HCT116 (cell line): ENCODE measurements around the gene ARHGEF38. TPM values are rescaled to one million over a fixed set of nuclear protein-coding genes. Genes with fewer than 3 reads are reported as not detected.
"Not testable (repeated sequence)": the region's sequence is repeated elsewhere in the genome, so short reads cannot be mapped to it uniquely, and the experiment has no call there.

ENCODE experiments used
- ATAC-seq: fragments of 200-7000 bp; cut with Tn5 transposase; 2 replicates; pipeline ENCODE4 v1.9.1; 2020; ENCODE audit warnings: mild to moderate bottlenecking, moderate library complexity
- BruUV-seq: library from RNA; stranded (reverse); fragments of 400-500 nt; replicated peaks from 2 replicates; lab custom pipeline; 2021; lab: Mats Ljungman, UMichigan
- CTCF ChIA-PET: fragments of 300-600 bp; sonication (Branson Sonifier 250); formaldehyde crosslinking; loops from one replicate; lab custom pipeline; 2021; ENCODE audit warnings: antibody characterized with exemption; lab: Charles Lee
- POLR2A ChIA-PET: fragments of 300-600, 350-600 bp; sonication (Branson Sonifier 250); formaldehyde crosslinking; loops from one replicate; lab custom pipeline; 2021; ENCODE audit warnings: antibody characterized with exemption; lab: Charles Lee
- RAD21 ChIA-PET, 2 experiments: fragments of 300-600 bp; sonication (Branson Sonifier 250); formaldehyde crosslinking; loops; one replicate each; lab custom pipeline; 2023; ENCODE audit warnings: low total read pairs in 2 of 2; ENCODE audit not compliant: uncharacterized antibody in 2 of 2, unreplicated experiment in 2 of 2, low non-redundant PET in 1 of 2; lab: Charles Lee
- DNase-seq: peaks from one replicate; pipeline ENCODE4 v3.0.0-alpha.2; 2010; ENCODE audit warnings: low read depth, low spot score
- H2AFZ ChIP-seq: fragments of 200-600 bp; shearing (Covaris generic), sonication (generic); 2 replicates; pipeline ENCODE4 v1.6.1; 2017; ENCODE audit warnings: low read depth, mixed run types, mixed read lengths, antibody characterized with exemption, low read length; ENCODE audit not compliant: poor library complexity, severe bottlenecking
- H3K27ac ChIP-seq: 2 replicates; pipeline ENCODE4 v1.5.1; 2012; ENCODE audit warnings: low read depth, low read length
- H3K27me3 ChIP-seq: fragments of 200-600 bp; sonication (generic); 2 replicates; pipeline ENCODE4 v1.6.1; 2016; ENCODE audit warnings: mixed run types, low read length, mixed read lengths; ENCODE audit not compliant: insufficient read depth
- H3K36me3 ChIP-seq, 2 experiments: fragments of 200-500 bp in 1 of 2; fragments of 200-600 bp in 1 of 2; sonication (Bioruptor generic) in 1 of 2; sonication (generic) in 1 of 2; 2 replicates each; pipeline versions ENCODE4 v1.5.1 to v1.6.1; 2014 to 2016; ENCODE audit warnings: low read length in 2 of 2, inconsistent platforms in 1 of 2, mixed read lengths in 1 of 2, mixed run types in 1 of 2; ENCODE audit not compliant: insufficient read depth in 2 of 2, control insufficient read depth in 1 of 2
- H3K4me1 ChIP-seq, 2 experiments: fragments of 200-600 bp in 1 of 2; sonication (generic) in 1 of 2; 2 replicates each; pipeline versions ENCODE4 v1.5.1 to v1.6.1; 2012 to 2017; ENCODE audit warnings: low read length in 2 of 2, inconsistent platforms in 1 of 2, mild to moderate bottlenecking in 1 of 2, mixed read lengths in 1 of 2, mixed run types in 1 of 2, moderate library complexity in 1 of 2; ENCODE audit not compliant: insufficient read depth in 2 of 2, control insufficient read depth in 1 of 2
- H3K4me2 ChIP-seq: fragments of 200-600 bp; sonication (generic); 2 replicates; pipeline ENCODE4 v1.6.1; 2017; ENCODE audit warnings: mixed run types, low read length, mixed read lengths
- H3K4me3 ChIP-seq, 2 experiments: fragments of 200-600 bp in 1 of 2; sonication (generic) in 1 of 2; replicated peaks in 1 of 2; 2 replicates each; pipeline ENCODE4 v1.5.1; 2011 to 2016; ENCODE audit warnings: low read length in 2 of 2, control low read depth in 1 of 2, low read depth in 1 of 2, mild to moderate bottlenecking in 1 of 2, mixed read lengths in 1 of 2, mixed run types in 1 of 2
- H3K79me2 ChIP-seq: fragments of 200-600 bp; sonication (generic); 2 replicates; pipeline ENCODE4 v1.6.1; 2017; ENCODE audit warnings: mild to moderate bottlenecking, mixed run types, low read length, moderate library complexity, mixed read lengths; ENCODE audit not compliant: insufficient read depth
- H3K9ac ChIP-seq: fragments of 200-600 bp; sonication (generic); 2 replicates; pipeline ENCODE4 v1.6.1; 2016; ENCODE audit warnings: low read length, mixed read lengths
- H3K9me2 ChIP-seq: fragments of 200-600 bp; sonication (generic), shearing (Covaris generic); 2 replicates; pipeline ENCODE4 v1.6.1; 2017; ENCODE audit warnings: mixed run types, mild to moderate bottlenecking, moderate library complexity; ENCODE audit not compliant: insufficient read depth
- H3K9me3 ChIP-seq, 2 experiments: fragments of 200-500 bp in 1 of 2; fragments of 200-600 bp in 1 of 2; sonication (Bioruptor generic) in 1 of 2; sonication (generic) in 1 of 2; 2 replicates each; pipeline ENCODE4 v1.6.1; 2014 to 2017; ENCODE audit warnings: low read length in 2 of 2, mixed read lengths in 2 of 2, inconsistent platforms in 1 of 2, low read depth in 1 of 2, mild to moderate bottlenecking in 1 of 2, mixed run types in 1 of 2, moderate library complexity in 1 of 2; ENCODE audit not compliant: control insufficient read depth in 1 of 2, insufficient read depth in 1 of 2
- H4K20me1 ChIP-seq: fragments of 200-600 bp; sonication (generic), shearing (Covaris generic); 2 replicates; pipeline ENCODE4 v1.6.1; 2017; ENCODE audit warnings: mixed run types, mild to moderate bottlenecking, moderate library complexity; ENCODE audit not compliant: insufficient read depth
- ELF1 ChIP-seq: IDR thresholded peaks from 2 replicates; pipeline ENCODE4 v1.6.1; 2012; ENCODE audit warnings: low read depth, borderline replicate concordance
- POLR2AphosphoS5 ChIP-seq: IDR thresholded peaks from 2 replicates; pipeline ENCODE4 v1.6.1; 2011; ENCODE audit warnings: mild to moderate bottlenecking, low read depth, low read length, moderate library complexity
- RAD21 ChIP-seq: IDR thresholded peaks from 2 replicates; pipeline ENCODE4 v1.6.1; 2012; ENCODE audit warnings: low read depth, mild to moderate bottlenecking
- SP1 ChIP-seq: IDR thresholded peaks from 2 replicates; pipeline ENCODE4 v1.6.1; 2012; ENCODE audit warnings: low read depth
- SRF ChIP-seq: IDR thresholded peaks from 2 replicates; pipeline ENCODE4 v1.6.1; 2012; ENCODE audit warnings: low read depth
- ZFX ChIP-seq: fragments of 450-650 bp; IDR thresholded peaks from 2 replicates; pipeline ENCODE4 v1.6.1; 2017
- intact Hi-C: fragments of 100-400 bp; cut with micrococcal nuclease; formaldehyde crosslinking; loops from 2 replicates; pipeline ENCODE4 v1.10.0; 2022
- total RNA-seq: library from RNA; stranded (reverse); gene quantifications from one replicate; pipeline ENCODE4 v1.2.1, GENCODE V29; 2021; ENCODE audit not compliant: unreplicated experiment
- TF ChIP-seq, protein P1 (sequence below): IDR thresholded peaks from 2 replicates; pipeline ENCODE4 v1.6.1; 2012; ENCODE audit warnings: low read depth

The ARHGEF38 gene
- total RNA-seq, 1 experiment from 2014 or later = not detected

DNA sequence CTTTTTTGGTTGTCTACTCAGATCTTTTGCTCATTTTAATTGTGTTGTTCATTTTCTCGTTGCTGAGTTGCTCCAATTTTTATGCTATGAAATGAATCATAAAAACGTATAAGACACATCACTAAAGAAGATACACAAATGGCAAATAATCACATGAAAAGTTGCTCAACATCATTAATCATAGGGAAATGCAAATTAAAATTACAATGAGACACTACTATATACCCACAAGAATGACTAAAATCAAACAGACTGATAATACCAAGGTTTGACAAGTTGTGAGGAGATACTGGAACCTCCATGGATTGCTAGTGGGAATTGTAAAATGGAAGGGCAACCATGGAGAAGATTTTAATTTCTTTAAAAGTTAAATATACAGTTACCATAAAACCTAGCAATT is 173.2 kb downstream of the ARHGEF38 start (continued):
- TF ChIP-seq, protein P1, sequence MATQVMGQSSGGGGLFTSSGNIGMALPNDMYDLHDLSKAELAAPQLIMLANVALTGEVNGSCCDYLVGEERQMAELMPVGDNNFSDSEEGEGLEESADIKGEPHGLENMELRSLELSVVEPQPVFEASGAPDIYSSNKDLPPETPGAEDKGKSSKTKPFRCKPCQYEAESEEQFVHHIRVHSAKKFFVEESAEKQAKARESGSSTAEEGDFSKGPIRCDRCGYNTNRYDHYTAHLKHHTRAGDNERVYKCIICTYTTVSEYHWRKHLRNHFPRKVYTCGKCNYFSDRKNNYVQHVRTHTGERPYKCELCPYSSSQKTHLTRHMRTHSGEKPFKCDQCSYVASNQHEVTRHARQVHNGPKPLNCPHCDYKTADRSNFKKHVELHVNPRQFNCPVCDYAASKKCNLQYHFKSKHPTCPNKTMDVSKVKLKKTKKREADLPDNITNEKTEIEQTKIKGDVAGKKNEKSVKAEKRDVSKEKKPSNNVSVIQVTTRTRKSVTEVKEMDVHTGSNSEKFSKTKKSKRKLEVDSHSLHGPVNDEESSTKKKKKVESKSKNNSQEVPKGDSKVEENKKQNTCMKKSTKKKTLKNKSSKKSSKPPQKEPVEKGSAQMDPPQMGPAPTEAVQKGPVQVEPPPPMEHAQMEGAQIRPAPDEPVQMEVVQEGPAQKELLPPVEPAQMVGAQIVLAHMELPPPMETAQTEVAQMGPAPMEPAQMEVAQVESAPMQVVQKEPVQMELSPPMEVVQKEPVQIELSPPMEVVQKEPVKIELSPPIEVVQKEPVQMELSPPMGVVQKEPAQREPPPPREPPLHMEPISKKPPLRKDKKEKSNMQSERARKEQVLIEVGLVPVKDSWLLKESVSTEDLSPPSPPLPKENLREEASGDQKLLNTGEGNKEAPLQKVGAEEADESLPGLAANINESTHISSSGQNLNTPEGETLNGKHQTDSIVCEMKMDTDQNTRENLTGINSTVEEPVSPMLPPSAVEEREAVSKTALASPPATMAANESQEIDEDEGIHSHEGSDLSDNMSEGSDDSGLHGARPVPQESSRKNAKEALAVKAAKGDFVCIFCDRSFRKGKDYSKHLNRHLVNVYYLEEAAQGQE = no peak
- TF ChIP-seq RAD21 (no peak), POLR2AphosphoS5 (no peak), ELF1 (no peak), SRF (no peak), SP1 (no peak), ZFX (no peak)

DNA sequence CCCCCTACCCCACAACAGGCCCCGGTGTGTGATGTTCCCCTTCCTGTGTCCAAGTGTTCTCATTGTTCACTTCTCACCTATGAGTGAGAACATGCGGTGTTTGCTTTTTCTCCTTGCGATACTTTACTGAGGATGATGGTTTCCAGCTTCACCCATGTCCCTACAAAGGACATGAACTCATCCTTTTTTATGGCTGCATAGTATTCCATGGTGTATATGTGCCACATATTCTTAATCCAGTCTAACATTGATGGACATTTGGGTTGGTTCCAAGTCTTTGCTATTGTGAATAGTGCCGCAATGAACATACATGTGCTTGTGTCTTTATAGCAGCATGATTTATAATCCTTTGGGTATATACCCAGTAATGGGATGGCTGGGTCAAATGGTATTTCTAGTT is 177.5 kb downstream of the ARHGEF38 start:
- intact Hi-C loops, POLR2A ChIA-PET, RAD21 ChIA-PET, H2AFZ ChIP-seq, H3K9me3 ChIP-seq, H3K4me2 ChIP-seq, H3K27me3 ChIP-seq, H3K9ac ChIP-seq, H3K4me1 ChIP-seq, H3K79me2 ChIP-seq, H3K27ac ChIP-seq, BruUV-seq, ATAC-seq, H3K4me3 ChIP-seq, H3K9me2 ChIP-seq, DNase-seq, H4K20me1 ChIP-seq, H3K36me3 ChIP-seq, CTCF ChIA-PET: not testable (repeated sequence)

Other genes starting within 250 kb of the ARHGEF38 start
- gene PPA2, start 78.6 kb upstream of the ARHGEF38 start, total RNA-seq = 98.5 TPM
- 18.5 TPM for gene INTS12, start 156.1 kb downstream of the ARHGEF38 start, total RNA-seq
- 22.5 TPM for gene GSTCD, start 156.2 kb downstream of the ARHGEF38 start, total RNA-seq